ENCODE measurements around the gene NFATC4. TPM values are rescaled to one million over a fixed set of nuclear protein-coding genes. Genes with fewer than 3 reads are reported as not detected.

The NFATC4 gene
- total RNA-seq, 1 donor from 2014 or later: 56.6 TPM

- Mint-ChIP-seq H3K27me3 (no peaks in the 10 kb centered on the region), H3K27ac (no peak overlapping the region), H3K36me3 (ENCODE audit: insufficient read depth) (peaks cover 6% of the 10 kb centered on the region), H3K4me1 (ENCODE audit: low read depth) (peaks cover 5% of the 10 kb centered on the region), H3K4me3 (ENCODE audit: low read depth) (no peak overlapping the region), H3K9me3 (ENCODE audit: low read depth) (no peaks in the 10 kb centered on the region)
- no peak for DNase-seq (ENCODE audit: low spot score, unreplicated experiment)
- no peak for TF ChIP-seq CTCF (IDR thresholded peaks at IDR 0.05; ENCODE audit: unreplicated experiment)
These were observed 39.8 kb downstream of the NFATC4 start for GRCh38 chr14:24407608-24408325.

GRCh38 chr14:24408764-24409163 lies 40.8 kb downstream of the NFATC4 start:
- no peaks in the 10 kb centered on the region for H3K9me3 Mint-ChIP-seq (ENCODE audit: low read depth)
- H3K4me1 Mint-ChIP-seq (ENCODE audit: low read depth): no peaks in the 10 kb centered on the region
- peaks cover 10% of the 10 kb centered on the region for H3K36me3 Mint-ChIP-seq (ENCODE audit: insufficient read depth)
- H3K27me3 Mint-ChIP-seq: no peaks in the 10 kb centered on the region
- no peak for TF ChIP-seq CTCF (IDR thresholded peaks at IDR 0.05; ENCODE audit: unreplicated experiment)
- no peak overlapping the region for H3K4me3 Mint-ChIP-seq (ENCODE audit: low read depth)
- DNase-seq (ENCODE audit: low spot score, unreplicated experiment): no peak
- no peak overlapping the region for H3K27ac Mint-ChIP-seq

GRCh38 chr14:24409192-24409591 lies 41.2 kb downstream of the NFATC4 start:
- DNase-seq (ENCODE audit: low spot score, unreplicated experiment): no peak
- peaks cover 10% of the 10 kb centered on the region for H3K36me3 Mint-ChIP-seq (ENCODE audit: insufficient read depth)

GRCh38 chr14:24409956-24410355 lies 42.0 kb downstream of the NFATC4 start:
- no peaks in the 10 kb centered on the region for H3K4me1 Mint-ChIP-seq (ENCODE audit: low read depth)
- no peaks in the 10 kb centered on the region for H3K9me3 Mint-ChIP-seq (ENCODE audit: low read depth)
- H3K27ac Mint-ChIP-seq: no peak overlapping the region
- H3K4me3 Mint-ChIP-seq (ENCODE audit: low read depth): no peak overlapping the region
- H3K27me3 Mint-ChIP-seq: no peaks in the 10 kb centered on the region
- TF ChIP-seq CTCF (IDR thresholded peaks at IDR 0.05; ENCODE audit: unreplicated experiment): no peak
- DNase-seq (ENCODE audit: low spot score, unreplicated experiment): no peak
- peaks cover 12% of the 10 kb centered on the region for H3K36me3 Mint-ChIP-seq (ENCODE audit: insufficient read depth)

More at GRCh38 chr14:24409192-24409591, 41.2 kb downstream of the NFATC4 start:
- H3K27me3 Mint-ChIP-seq: no peaks in the 10 kb centered on the region
- no peak overlapping the region for H3K4me3 Mint-ChIP-seq (ENCODE audit: low read depth)
- no peak overlapping the region for H3K27ac Mint-ChIP-seq
- H3K9me3 Mint-ChIP-seq (ENCODE audit: low read depth): no peaks in the 10 kb centered on the region
- no peaks in the 10 kb centered on the region for H3K4me1 Mint-ChIP-seq (ENCODE audit: low read depth)
- TF ChIP-seq CTCF (IDR thresholded peaks at IDR 0.05; ENCODE audit: unreplicated experiment): no peak

- peak overlapping the region; percentile 38 for H3K27ac Mint-ChIP-seq
- H3K36me3 Mint-ChIP-seq (ENCODE audit: insufficient read depth): peaks cover 15% of the 10 kb centered on the region
- peak; percentile 68 for TF ChIP-seq CTCF (IDR thresholded peaks at IDR 0.05; ENCODE audit: unreplicated experiment)
- H3K4me1 Mint-ChIP-seq (ENCODE audit: low read depth): no peaks in the 10 kb centered on the region
- DNase-seq (ENCODE audit: low spot score, unreplicated experiment): no peak
- H3K4me3 Mint-ChIP-seq (ENCODE audit: low read depth): no peak overlapping the region
- H3K9me3 Mint-ChIP-seq (ENCODE audit: low read depth): no peaks in the 10 kb centered on the region
- no peaks in the 10 kb centered on the region for H3K27me3 Mint-ChIP-seq
These were observed 43.7 kb downstream of the NFATC4 start for GRCh38 chr14:24411443-24412389.
